AG09309 (cell line): Measurements from ENCODE around the gene ADGRF1.
"Not testable (repeated sequence)": the region's sequence is repeated elsewhere in the genome, so short reads cannot be mapped to it uniquely, and the experiment has no call there.

Source experiments
- DNase-seq: peaks from one replicate; pipeline ENCODE4 v3.0.0-alpha.2; 2010; ENCODE audit warnings: low read depth
- H3K4me3 ChIP-seq: 2 replicates; pipeline ENCODE4 v1.5.1; 2011; ENCODE audit warnings: mild to moderate bottlenecking, low read depth, low read length, moderate library complexity; ENCODE audit not compliant: control insufficient read depth
- TF ChIP-seq, protein P1 (sequence below): IDR thresholded peaks from 2 replicates; pipeline ENCODE4 v1.5.1; 2011; ENCODE audit warnings: mild to moderate bottlenecking, low read depth, low read length, inconsistent platforms; ENCODE audit not compliant: insufficient read depth, control insufficient read depth; ENCODE audit errors: missing control alignments

ADGRF1 gene

GRCh38 chr6:47042275-47042791 lies at the start of gene ADGRF1:
Gene ADGRF1, minus strand, starts transcription at chr6:47042332. Its CDS starts 13,271 bp downstream, at chr6:47029061.
- no peak within 1 kb of the TSS for H3K4me3 ChIP-seq
- TF ChIP-seq, protein P1, sequence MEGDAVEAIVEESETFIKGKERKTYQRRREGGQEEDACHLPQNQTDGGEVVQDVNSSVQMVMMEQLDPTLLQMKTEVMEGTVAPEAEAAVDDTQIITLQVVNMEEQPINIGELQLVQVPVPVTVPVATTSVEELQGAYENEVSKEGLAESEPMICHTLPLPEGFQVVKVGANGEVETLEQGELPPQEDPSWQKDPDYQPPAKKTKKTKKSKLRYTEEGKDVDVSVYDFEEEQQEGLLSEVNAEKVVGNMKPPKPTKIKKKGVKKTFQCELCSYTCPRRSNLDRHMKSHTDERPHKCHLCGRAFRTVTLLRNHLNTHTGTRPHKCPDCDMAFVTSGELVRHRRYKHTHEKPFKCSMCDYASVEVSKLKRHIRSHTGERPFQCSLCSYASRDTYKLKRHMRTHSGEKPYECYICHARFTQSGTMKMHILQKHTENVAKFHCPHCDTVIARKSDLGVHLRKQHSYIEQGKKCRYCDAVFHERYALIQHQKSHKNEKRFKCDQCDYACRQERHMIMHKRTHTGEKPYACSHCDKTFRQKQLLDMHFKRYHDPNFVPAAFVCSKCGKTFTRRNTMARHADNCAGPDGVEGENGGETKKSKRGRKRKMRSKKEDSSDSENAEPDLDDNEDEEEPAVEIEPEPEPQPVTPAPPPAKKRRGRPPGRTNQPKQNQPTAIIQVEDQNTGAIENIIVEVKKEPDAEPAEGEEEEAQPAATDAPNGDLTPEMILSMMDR = no peak
- DNase-seq = no peak

- DNase-seq = no peak
These were observed 48.7 kb upstream of the ADGRF1 start for GRCh38 chr6:47090881-47091280.

GRCh38 chr6:47089473-47089872 lies 47.3 kb upstream of the ADGRF1 start:
- H3K4me3 ChIP-seq, DNase-seq: not testable (repeated sequence)

More at GRCh38 chr6:47090881-47091280, 48.7 kb upstream of the ADGRF1 start:
- TF ChIP-seq, protein P1 = no peak
- H3K4me3 ChIP-seq = no peak overlapping the region

DNA sequence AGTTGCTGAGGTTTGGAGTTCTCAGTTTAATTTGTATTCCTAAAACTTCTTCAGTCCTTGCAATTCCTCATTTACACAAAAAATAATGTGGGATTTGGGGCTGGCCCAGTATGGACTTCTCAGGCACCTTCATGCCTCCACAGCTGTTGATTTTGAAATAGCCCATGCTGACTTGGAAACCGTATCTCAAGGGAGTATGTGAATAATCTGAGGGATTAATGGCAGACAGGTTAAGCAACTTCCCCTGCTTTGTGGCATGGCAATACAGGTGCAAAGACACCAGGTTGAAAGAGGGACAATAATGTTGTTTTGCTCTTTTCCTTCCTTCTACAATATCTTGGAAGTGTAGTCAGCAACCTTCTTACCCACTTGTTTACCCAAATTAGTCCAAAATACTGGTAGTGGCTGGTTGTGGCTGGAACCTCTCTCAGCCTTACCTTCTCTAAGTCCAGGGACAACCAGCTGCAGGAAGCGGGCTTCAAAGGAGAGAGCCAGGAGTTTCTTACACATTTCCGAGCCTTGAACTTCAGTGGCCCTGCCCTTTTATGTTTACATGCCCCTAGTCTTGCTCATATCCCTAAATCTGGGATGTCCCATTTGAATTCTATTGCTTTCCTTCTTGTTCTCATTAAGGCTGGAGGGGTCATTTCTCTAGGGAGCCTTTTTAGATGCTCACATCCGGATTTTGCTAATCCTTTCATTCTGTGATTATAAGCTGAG lies 44.1 kb upstream of the ADGRF1 start:
- TF ChIP-seq, protein P1 = no peak
- no peak for DNase-seq
- no peak overlapping the region for H3K4me3 ChIP-seq

- TF ChIP-seq, protein P1 = no peak
- no peak overlapping the region for H3K4me3 ChIP-seq
- DNase-seq = no peak
These were observed 42.5 kb upstream of the ADGRF1 start for GRCh38 chr6:47084610-47085009.

DNA sequence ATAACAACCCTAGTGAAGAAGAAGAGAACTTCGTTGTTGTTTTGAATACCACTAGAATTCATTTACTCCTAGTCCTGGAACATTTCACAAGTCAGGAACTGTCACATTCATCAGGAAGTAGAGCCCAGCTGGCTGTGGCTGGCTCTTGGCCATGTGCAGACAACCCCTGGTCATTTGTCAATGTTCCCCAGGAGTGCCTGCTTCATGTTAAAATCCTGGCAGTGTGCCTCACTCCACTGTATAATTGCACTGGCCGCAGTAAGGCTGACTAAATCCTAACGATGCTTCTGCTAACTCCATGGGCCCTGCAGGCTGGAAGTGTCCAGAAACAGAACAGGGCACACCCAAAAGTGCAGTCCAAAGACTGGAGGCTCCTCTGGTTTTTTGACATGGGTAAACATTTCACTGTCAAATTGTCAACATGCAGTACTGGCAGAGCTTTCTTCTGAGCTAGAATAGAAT lies 41.5 kb upstream of the ADGRF1 start:
- peak; percentile 24 for DNase-seq
- H3K4me3 ChIP-seq = no peak overlapping the region
- TF ChIP-seq, protein P1 = no peak

DNA sequence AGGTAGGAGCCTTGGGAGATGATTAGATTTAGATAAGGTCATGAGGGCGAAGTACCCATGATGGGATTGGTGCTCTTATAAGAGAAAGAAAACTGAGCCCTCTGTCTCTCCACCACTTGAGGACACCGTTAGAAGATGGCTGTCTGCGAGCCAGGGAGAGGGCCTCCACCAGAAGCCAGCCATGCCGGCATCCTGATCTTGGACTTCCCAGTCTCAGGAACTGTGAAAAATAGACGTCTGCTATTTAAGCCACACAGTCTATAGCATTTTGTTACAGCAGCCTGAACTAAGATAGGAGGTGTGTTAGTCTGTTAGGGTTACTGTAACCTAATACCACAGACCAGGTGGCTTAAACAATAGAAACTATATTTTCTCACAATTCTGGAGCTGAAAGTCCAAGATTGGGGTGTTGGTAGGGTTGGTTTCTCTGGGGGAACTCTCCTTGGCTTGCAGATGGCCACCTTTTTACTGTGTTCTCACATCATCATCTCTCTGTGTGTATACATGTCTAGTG lies 38.0 kb upstream of the ADGRF1 start:
- TF ChIP-seq, protein P1 = no peak
- DNase-seq = no peak
- H3K4me3 ChIP-seq = no peak overlapping the region
